H1 (cell line): ENCODE measurements around the gene GARNL3. TPM values are rescaled to one million over a fixed set of nuclear protein-coding genes. Genes with fewer than 3 reads are reported as not detected.

ENCODE experiments used
- CTCF ChIA-PET: fragments of 300-600 bp; sonication (Branson Sonifier 250); formaldehyde crosslinking; loops from one replicate; lab custom pipeline; 2021; ENCODE audit not compliant: partially characterized antibody; lab: Charles Lee
- POLR2A ChIA-PET: fragments of 300-600 bp; sonication (Branson Sonifier 250); formaldehyde crosslinking; loops from one replicate; lab custom pipeline; 2021; ENCODE audit warnings: inconsistent platforms; ENCODE audit not compliant: partially characterized antibody; lab: Charles Lee
- DNase-seq, 2 experiments: peaks; one replicate each; pipeline versions ENCODE4 v3.0.0 to v3.0.0-alpha.2; 2010 to 2022; ENCODE audit warnings: low spot score in 2 of 2, low read depth in 1 of 2, mixed read lengths in 1 of 2
- FAIRE-seq: peaks from 2 replicates; lab custom pipeline; 2011; peaks lifted over from hg19 to GRCh38; lab: Jason Lieb, UNC
- H2AFZ ChIP-seq: 2 replicates; pipeline ENCODE4 v1.8.1; 2012; ENCODE audit warnings: low read length, inconsistent platforms
- H2AK5ac ChIP-seq: 2 replicates; pipeline ENCODE4 v1.6.1; 2013; ENCODE audit warnings: low read depth, low read length
- H2BK120ac ChIP-seq: replicated peaks from 2 replicates; pipeline ENCODE3; 2013; ENCODE audit warnings: low read depth, low read length, inconsistent platforms
- H2BK12ac ChIP-seq: 2 replicates; pipeline ENCODE4 v1.6.1; 2013; ENCODE audit warnings: low read depth, low read length
- H2BK15ac ChIP-seq: 2 replicates; pipeline ENCODE4 v1.6.1; 2013; ENCODE audit warnings: low read length
- H2BK20ac ChIP-seq: 2 replicates; pipeline ENCODE4 v1.6.1; 2013; ENCODE audit warnings: low read length
- H2BK5ac ChIP-seq: 2 replicates; pipeline ENCODE4 v1.6.1; 2013; ENCODE audit warnings: low read depth, low read length
- H3K14ac ChIP-seq: 2 replicates; pipeline ENCODE4 v1.6.1; 2013; ENCODE audit warnings: inconsistent platforms; ENCODE audit not compliant: insufficient read length
- H3K18ac ChIP-seq: 2 replicates; pipeline ENCODE4 v1.6.1; 2013; ENCODE audit warnings: low read length; ENCODE audit errors: extremely low read depth
- H3K23ac ChIP-seq: 2 replicates; pipeline ENCODE4 v1.6.1; 2013; ENCODE audit warnings: inconsistent platforms; ENCODE audit not compliant: insufficient read length
- H3K23me2 ChIP-seq: 2 replicates; pipeline ENCODE4 v1.6.1; 2013; ENCODE audit warnings: low read depth, low read length
- H3K27ac ChIP-seq: 2 replicates; pipeline ENCODE4 v1.6.1; 2011; ENCODE audit warnings: low read depth, low read length, inconsistent platforms
- H3K27me3 ChIP-seq, 4 experiments: replicated peaks in 1 of 4; 1 replicate in 1 of 4; 2 replicates in 3 of 4; pipeline versions ENCODE4 v1.6.1 to v1.8.1; 2011 to 2013; ENCODE audit warnings: low read length in 3 of 4, mild to moderate bottlenecking in 3 of 4, inconsistent platforms in 2 of 4, mixed read lengths in 2 of 4, moderate library complexity in 1 of 4; ENCODE audit not compliant: control insufficient read depth in 3 of 4, insufficient read depth in 3 of 4; ENCODE audit errors: extremely low read depth in 1 of 4
- H3K36me3 ChIP-seq, 4 experiments: 2 replicates each; pipeline versions ENCODE4 v1.6.1 to v1.8.1; 2011 to 2013; ENCODE audit warnings: mild to moderate bottlenecking in 4 of 4, low read length in 3 of 4, moderate library complexity in 2 of 4, control low read depth in 1 of 4, inconsistent platforms in 1 of 4; ENCODE audit not compliant: insufficient read depth in 4 of 4, control insufficient read depth in 2 of 4
- H3K4ac ChIP-seq: replicated peaks from 2 replicates; pipeline ENCODE3; 2013; ENCODE audit warnings: low read length, low read depth, mixed read lengths, inconsistent platforms; ENCODE audit not compliant: insufficient read length
- H3K4me1 ChIP-seq, 4 experiments: replicated peaks in 1 of 4; 1 replicate in 1 of 4; 2 replicates in 3 of 4; pipeline versions ENCODE4 v1.6.1 to v1.8.1; 2011 to 2013; ENCODE audit warnings: low read length in 3 of 4, inconsistent platforms in 2 of 4, mixed read lengths in 1 of 4; ENCODE audit not compliant: insufficient read depth in 4 of 4, control insufficient read depth in 3 of 4
- H3K4me2 ChIP-seq, 2 experiments: 2 replicates each; pipeline versions ENCODE4 v1.6.1 to v1.8.1; 2011 to 2013; ENCODE audit warnings: low read depth in 2 of 2, low read length in 2 of 2, control low read depth in 1 of 2, inconsistent platforms in 1 of 2, mild to moderate bottlenecking in 1 of 2; ENCODE audit not compliant: insufficient read depth in 1 of 2
- H3K4me3 ChIP-seq, 4 experiments: fragments of 200-600, 300-600 bp in 1 of 4; sonication (generic), shearing (Covaris generic), sonication (Bioruptor Twin) in 1 of 4; 2 replicates each; pipeline versions ENCODE4 v1.5.1 to v1.8.1; 2011 to 2016; ENCODE audit warnings: low read length in 4 of 4, low read depth in 3 of 4, control low read depth in 2 of 4, inconsistent platforms in 2 of 4, mild to moderate bottlenecking in 2 of 4, mixed read lengths in 1 of 4, moderate library complexity in 1 of 4; ENCODE audit not compliant: insufficient read depth in 2 of 4; ENCODE audit errors: extremely low read depth in 1 of 4
- H3K56ac ChIP-seq: replicated peaks from 2 replicates; pipeline ENCODE3; 2013; ENCODE audit warnings: low read depth, mild to moderate bottlenecking, mixed read lengths, low read length, inconsistent platforms; ENCODE audit not compliant: insufficient read length
- H3K79me1 ChIP-seq: 2 replicates; pipeline ENCODE4 v1.6.1; 2013; ENCODE audit warnings: low read depth, low read length, control low read depth
- H3K79me2 ChIP-seq, 2 experiments: 2 replicates each; pipeline versions ENCODE4 v1.6.1 to v1.8.1; 2012 to 2013; ENCODE audit warnings: low read length in 2 of 2, mild to moderate bottlenecking in 2 of 2, inconsistent platforms in 1 of 2; ENCODE audit not compliant: insufficient read depth in 2 of 2, control insufficient read depth in 1 of 2
- H3K9ac ChIP-seq, 4 experiments: replicated peaks in 1 of 4; 1 replicate in 1 of 4; 2 replicates in 3 of 4; pipeline versions ENCODE4 v1.6.1 to v1.8.1; 2011 to 2013; ENCODE audit warnings: low read depth in 3 of 4, low read length in 3 of 4, control low read depth in 2 of 4, mild to moderate bottlenecking in 2 of 4, moderate library complexity in 2 of 4, inconsistent platforms in 1 of 4; ENCODE audit errors: extremely low read depth in 1 of 4
- H3K9me3 ChIP-seq, 2 experiments: 2 replicates each; pipeline versions ENCODE4 v1.6.1 to v1.8.1; 2012 to 2013; ENCODE audit warnings: mild to moderate bottlenecking in 2 of 2, moderate library complexity in 2 of 2, control low read depth in 1 of 2, inconsistent platforms in 1 of 2, low read depth in 1 of 2, low read length in 1 of 2, mixed read lengths in 1 of 2; ENCODE audit not compliant: insufficient read depth in 2 of 2
- H4K20me1 ChIP-seq, 2 experiments: replicated peaks in 1 of 2; 2 replicates each; pipeline versions ENCODE3 to v1.8.1; 2011 to 2013; ENCODE audit warnings: inconsistent platforms in 2 of 2, low read length in 2 of 2, mild to moderate bottlenecking in 1 of 2; ENCODE audit not compliant: insufficient read depth in 2 of 2, control insufficient read depth in 1 of 2
- H4K5ac ChIP-seq: 2 replicates; pipeline ENCODE4 v1.6.1; 2013; ENCODE audit warnings: low read length, low read depth, mixed read lengths, inconsistent platforms; ENCODE audit not compliant: insufficient read length
- H4K8ac ChIP-seq: 2 replicates; pipeline ENCODE4 v1.8.0; 2013; ENCODE audit warnings: mild to moderate bottlenecking, moderate library complexity, low read length, inconsistent platforms; ENCODE audit not compliant: insufficient read depth; ENCODE audit errors: extremely low read depth
- H4K91ac ChIP-seq: replicated peaks from 2 replicates; pipeline ENCODE3; 2013; ENCODE audit warnings: low read length, mixed read lengths, inconsistent platforms; ENCODE audit not compliant: insufficient read length
- EGR1 ChIP-seq: IDR thresholded peaks from 2 replicates; pipeline ENCODE4 v1.6.1; 2011; ENCODE audit warnings: low read depth, low read length, borderline replicate concordance
- MAFK ChIP-seq: IDR thresholded peaks from 2 replicates; pipeline ENCODE4 v1.6.1; 2012; ENCODE audit warnings: low read depth, mild to moderate bottlenecking, improper control_type of control experiment, low read length
- RAD21 ChIP-seq, 2 experiments: IDR thresholded peaks in 1 of 2; conservative IDR thresholded peaks in 1 of 2; 2 replicates each; pipeline ENCODE4 v1.6.1; 2011; ENCODE audit warnings: low read depth in 2 of 2, low read length in 2 of 2, improper control_type of control experiment in 1 of 2, inconsistent platforms in 1 of 2, mild to moderate bottlenecking in 1 of 2, moderate library complexity in 1 of 2
- WGBS, 2 experiments: shearing (Covaris generic) in 1 of 2; methylation state at CpG; one replicate each; pipeline versions ENCODE4 v1.1.6 to v1.1.7; 2013 to 2015; ENCODE audit warnings: low lambda C conversion rate in 2 of 2, mixed read lengths in 2 of 2, inconsistent platforms in 1 of 2, low coverage in 1 of 2, missing lambda C conversion rate in 1 of 2; ENCODE audit not compliant: insufficient replicate concordance in 2 of 2, insufficient coverage in 1 of 2, insufficient read length in 1 of 2; ENCODE audit errors: extremely low coverage in 1 of 2, missing lambda C conversion rate in 1 of 2; 5-methylcytosine and 5-hydroxymethylcytosine counted together
- polyA plus RNA-seq, 7 experiments: library from polyadenylated mRNA; depleted of rRNA in 3 of 7; stranded (reverse) in 5 of 7; unstranded in 2 of 7; fragments of >200 nt in 5 of 7; fragments of 200-250 nt in 2 of 7; gene quantifications; 1 replicate in 5 of 7; 2 replicates in 1 of 7; 4 replicates in 1 of 7; pipeline versions ENCODE4 v1.2.1 to v1.2.3, GENCODE V29; 2011 to 2013; ENCODE audit warnings: missing spikeins in 2 of 7, mixed read lengths in 2 of 7
- total RNA-seq: library from RNA; stranded (reverse); fragmentation: NEBNext Ultra II Directional; extraction: Animal tissue kit (Norgen Biotek cat#: 25700); gene quantifications from 2 replicates; pipeline ENCODE4 v1.2.1, GENCODE V29; 2021
- TF ChIP-seq, protein P1 (sequence below), 3 experiments: IDR thresholded peaks; 1 replicate in 2 of 3; 2 replicates in 1 of 3; pipeline versions ENCODE4 v1.5.1 to v1.6.1; 2011; ENCODE audit warnings: low read length in 3 of 3, mild to moderate bottlenecking in 3 of 3, inconsistent platforms in 2 of 3, low read depth in 1 of 3, moderate library complexity in 1 of 3; ENCODE audit not compliant: insufficient read depth in 1 of 3; ENCODE audit errors: control extremely low read depth in 1 of 3
- TF ChIP-seq, protein P2 (sequence below): IDR thresholded peaks from 2 replicates; pipeline ENCODE4 v1.6.1; 2012; ENCODE audit warnings: inconsistent platforms

Gene GARNL3
- total and polyA plus RNA-seq, 2 of the 8 experiments (the other 6 are each of a cell fraction or from before 2014, with no cell fraction given) = 6.5 to 18.3 TPM

DNA sequence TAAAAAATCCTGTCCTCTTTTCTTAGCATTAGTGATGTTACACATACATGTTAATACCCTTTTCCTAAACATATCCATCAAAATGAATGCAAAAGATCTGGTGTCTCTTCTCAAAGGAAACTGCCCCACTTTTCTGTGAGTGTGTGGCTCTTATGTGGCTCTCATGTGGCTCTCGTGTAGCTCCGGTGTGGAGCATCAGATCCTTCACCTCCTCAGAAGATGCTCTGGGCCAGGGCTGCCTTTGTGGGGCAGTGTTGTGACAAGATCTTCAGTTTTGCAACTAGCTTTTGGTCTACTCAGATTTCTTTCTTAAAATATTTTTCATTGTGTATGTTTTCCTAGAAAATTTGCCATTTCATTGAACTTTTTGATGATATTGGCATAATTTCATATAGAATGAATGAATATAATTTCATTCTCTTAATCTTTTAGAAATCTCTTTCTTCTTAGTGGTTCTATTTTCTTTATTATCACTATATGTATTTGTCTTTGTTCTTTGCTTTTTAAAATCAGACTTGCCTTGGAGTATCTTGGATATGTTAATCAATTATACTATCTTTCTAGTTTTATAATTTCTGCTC, 19.4 kb downstream of the GARNL3 start:
- H2BK15ac ChIP-seq = no peak overlapping the region
- POLR2A ChIA-PET = no interaction called here
- H3K79me2 ChIP-seq = no peaks in the 10 kb centered on the region
- no peaks in the 10 kb centered on the region for H3K23me2 ChIP-seq
- WGBS, 2 experiments = 85% methylated on average over 2 of the region's 2 CpGs; no CpG with 5 or more reads in 1 of the 2 experiments
- H2BK20ac ChIP-seq = no peak overlapping the region
- H3K36me3 ChIP-seq = no peaks in the 10 kb centered on the region
- DNase-seq = no peak
- no peak overlapping the region for H3K27ac ChIP-seq
- H4K5ac ChIP-seq = no peak overlapping the region
- no peaks in the 10 kb centered on the region; the same call in 1 of the 2 replicates for H3K79me1 ChIP-seq
- H4K91ac ChIP-seq = no peak overlapping the region
- H2AK5ac ChIP-seq = no peak overlapping the region
- no peak overlapping the region for H4K8ac ChIP-seq
- no peak overlapping the region for H3K18ac ChIP-seq
- no peak overlapping the region for H2BK5ac ChIP-seq
- no peak for TF ChIP-seq MAFK
- TF ChIP-seq, protein P1, sequence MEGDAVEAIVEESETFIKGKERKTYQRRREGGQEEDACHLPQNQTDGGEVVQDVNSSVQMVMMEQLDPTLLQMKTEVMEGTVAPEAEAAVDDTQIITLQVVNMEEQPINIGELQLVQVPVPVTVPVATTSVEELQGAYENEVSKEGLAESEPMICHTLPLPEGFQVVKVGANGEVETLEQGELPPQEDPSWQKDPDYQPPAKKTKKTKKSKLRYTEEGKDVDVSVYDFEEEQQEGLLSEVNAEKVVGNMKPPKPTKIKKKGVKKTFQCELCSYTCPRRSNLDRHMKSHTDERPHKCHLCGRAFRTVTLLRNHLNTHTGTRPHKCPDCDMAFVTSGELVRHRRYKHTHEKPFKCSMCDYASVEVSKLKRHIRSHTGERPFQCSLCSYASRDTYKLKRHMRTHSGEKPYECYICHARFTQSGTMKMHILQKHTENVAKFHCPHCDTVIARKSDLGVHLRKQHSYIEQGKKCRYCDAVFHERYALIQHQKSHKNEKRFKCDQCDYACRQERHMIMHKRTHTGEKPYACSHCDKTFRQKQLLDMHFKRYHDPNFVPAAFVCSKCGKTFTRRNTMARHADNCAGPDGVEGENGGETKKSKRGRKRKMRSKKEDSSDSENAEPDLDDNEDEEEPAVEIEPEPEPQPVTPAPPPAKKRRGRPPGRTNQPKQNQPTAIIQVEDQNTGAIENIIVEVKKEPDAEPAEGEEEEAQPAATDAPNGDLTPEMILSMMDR (IDR thresholded peaks at IDR 0.05; ENCODE audit: control extremely low read depth in 1 of 3, insufficient read depth in 1 of 3, low read depth in 1 of 3, low read length in 3 of 3) = peak in 1 of 3 experiments; percentile 11; a peak in 1 of 4 replicates
- TF ChIP-seq, protein P2, sequence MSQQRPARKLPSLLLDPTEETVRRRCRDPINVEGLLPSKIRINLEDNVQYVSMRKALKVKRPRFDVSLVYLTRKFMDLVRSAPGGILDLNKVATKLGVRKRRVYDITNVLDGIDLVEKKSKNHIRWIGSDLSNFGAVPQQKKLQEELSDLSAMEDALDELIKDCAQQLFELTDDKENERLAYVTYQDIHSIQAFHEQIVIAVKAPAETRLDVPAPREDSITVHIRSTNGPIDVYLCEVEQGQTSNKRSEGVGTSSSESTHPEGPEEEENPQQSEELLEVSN = no peak
- peak; percentile 65 for TF ChIP-seq EGR1
- TF ChIP-seq RAD21 (IDR thresholded peaks at IDR 0.05 in 1 of 2, conservative IDR thresholded peaks at IDR 0.05 in 1 of 2; ENCODE audit: low read depth in 2 of 2, low read length in 2 of 2) = peak; percentile 20 to 31; a peak in 3 of 4 replicates
- TF ChIP-seq, all 59 proteins: peak for 3
- FAIRE-seq = no peak
- Histone ChIP-seq H3K23ac (no peak overlapping the region), H4K20me1 (peaks cover 0 to 4% of the 10 kb centered on the region in 2 experiments), H3K27me3 (no peaks in the 10 kb centered on the region), H3K9ac (no peak overlapping the region), H3K4ac (no peak overlapping the region), H3K9me3 (no peaks in the 10 kb centered on the region), H3K56ac (no peak overlapping the region), H3K4me1 (peaks cover 0 to 4% (median 1%) of the 10 kb centered on the region in 4 experiments; a peak in 2 of 7 replicates), H3K4me2 (no peak overlapping the region), H3K4me3 (no peak overlapping the region), H2BK120ac (no peak overlapping the region), H2BK12ac (no peak overlapping the region), H2AFZ (no peak overlapping the region), H3K14ac (no peak overlapping the region)
- CTCF ChIA-PET = interaction anchor here (0.7 kb wide), 1 partner anchor 17 kb away, joined by 3 read pairs; no protein-coding TSS in a partner anchor
